ENCODE results near the gene PLA2G1B.

Gene PLA2G1B

GRCh38 chr12:120366341-120366705 lies 38.7 kb upstream of the PLA2G1B start:
- H3K9me3 ChIP-seq (ENCODE audit: low read length): no peaks in the 10 kb centered on the region
- H3K27me3 ChIP-seq (ENCODE audit: insufficient read depth, low read length): no peaks in the 10 kb centered on the region
- H3K36me3 ChIP-seq (ENCODE audit: insufficient read depth, low read length): peaks cover 53% of the 10 kb centered on the region
- peaks cover 69% of the 10 kb centered on the region for H3K4me1 ChIP-seq (ENCODE audit: insufficient read depth, low read length)
- H2AFZ ChIP-seq (ENCODE audit: low read depth, low read length): no peak overlapping the region
- peak overlapping the region; percentile 92 for H3K4me3 ChIP-seq (ENCODE audit: low read length)

- Histone ChIP-seq H3K36me3 (ENCODE audit: insufficient read depth, low read length) (peaks cover 58% of the 10 kb centered on the region), H3K4me1 (ENCODE audit: insufficient read depth, low read length) (peaks cover 71% of the 10 kb centered on the region), H3K4me3 (ENCODE audit: low read length) (peak overlapping the region; percentile 92)
Measured at GRCh38 chr12:120365675-120366340, 38.2 kb upstream of the PLA2G1B start.

GRCh38 chr12:120364487-120364886 lies 36.9 kb upstream of the PLA2G1B start:
- H2AFZ ChIP-seq (ENCODE audit: low read depth, low read length): no peak overlapping the region
- no peaks in the 10 kb centered on the region for H3K9me3 ChIP-seq (ENCODE audit: low read length)
- no peak overlapping the region for H3K4me3 ChIP-seq (ENCODE audit: low read length)
- peaks cover 71% of the 10 kb centered on the region for H3K4me1 ChIP-seq (ENCODE audit: insufficient read depth, low read length)
- H3K27me3 ChIP-seq (ENCODE audit: insufficient read depth, low read length): no peaks in the 10 kb centered on the region
- peaks cover 69% of the 10 kb centered on the region for H3K36me3 ChIP-seq (ENCODE audit: insufficient read depth, low read length)

More at GRCh38 chr12:120365675-120366340, 38.2 kb upstream of the PLA2G1B start:
- Histone ChIP-seq H2AFZ (ENCODE audit: low read depth, low read length) (no peak overlapping the region), H3K9me3 (ENCODE audit: low read length) (no peaks in the 10 kb centered on the region), H3K27me3 (ENCODE audit: insufficient read depth, low read length) (no peaks in the 10 kb centered on the region)

GRCh38 chr12:120363274-120363855 lies 35.8 kb upstream of the PLA2G1B start:
- H3K36me3 ChIP-seq (ENCODE audit: insufficient read depth, low read length): peaks cover 80% of the 10 kb centered on the region

GRCh38 chr12:120362516-120363273 lies 35.1 kb upstream of the PLA2G1B start:
- no peak overlapping the region for H3K4me3 ChIP-seq (ENCODE audit: low read length)
- no peaks in the 10 kb centered on the region for H3K9me3 ChIP-seq (ENCODE audit: low read length)
- peaks cover 83% of the 10 kb centered on the region for H3K4me1 ChIP-seq (ENCODE audit: insufficient read depth, low read length)
- no peaks in the 10 kb centered on the region for H3K27me3 ChIP-seq (ENCODE audit: insufficient read depth, low read length)
- H3K36me3 ChIP-seq (ENCODE audit: insufficient read depth, low read length): peaks cover 85% of the 10 kb centered on the region
- no peak overlapping the region for H2AFZ ChIP-seq (ENCODE audit: low read depth, low read length)

More at GRCh38 chr12:120363274-120363855, 35.8 kb upstream of the PLA2G1B start:
- Histone ChIP-seq H3K4me3 (ENCODE audit: low read length) (no peak overlapping the region), H3K4me1 (ENCODE audit: insufficient read depth, low read length) (peaks cover 81% of the 10 kb centered on the region), H3K27me3 (ENCODE audit: insufficient read depth, low read length) (no peaks in the 10 kb centered on the region), H3K9me3 (ENCODE audit: low read length) (no peaks in the 10 kb centered on the region), H2AFZ (ENCODE audit: low read depth, low read length) (no peak overlapping the region)

- peaks cover 84% of the 10 kb centered on the region for H3K4me1 ChIP-seq (ENCODE audit: insufficient read depth, low read length)
- H3K27me3 ChIP-seq (ENCODE audit: insufficient read depth, low read length): no peaks in the 10 kb centered on the region
- H3K4me3 ChIP-seq (ENCODE audit: low read length): peak overlapping the region; percentile 12
- H2AFZ ChIP-seq (ENCODE audit: low read depth, low read length): no peak overlapping the region
- no peaks in the 10 kb centered on the region for H3K9me3 ChIP-seq (ENCODE audit: low read length)
- peaks cover 88% of the 10 kb centered on the region for H3K36me3 ChIP-seq (ENCODE audit: insufficient read depth, low read length)
Measured at GRCh38 chr12:120361506-120362208, 34.1 kb upstream of the PLA2G1B start.

GRCh38 chr12:120359128-120359527 lies 31.5 kb upstream of the PLA2G1B start:
- no peaks in the 10 kb centered on the region for H3K27me3 ChIP-seq (ENCODE audit: insufficient read depth, low read length)
- peaks cover 87% of the 10 kb centered on the region for H3K36me3 ChIP-seq (ENCODE audit: insufficient read depth, low read length)
- H3K4me3 ChIP-seq (ENCODE audit: low read length): no peak overlapping the region
- H3K9me3 ChIP-seq (ENCODE audit: low read length): no peaks in the 10 kb centered on the region
- peaks cover 60% of the 10 kb centered on the region for H3K4me1 ChIP-seq (ENCODE audit: insufficient read depth, low read length)
- H2AFZ ChIP-seq (ENCODE audit: low read depth, low read length): no peak overlapping the region

GRCh38 chr12:120358412-120359100 lies 31.0 kb upstream of the PLA2G1B start:
- Histone ChIP-seq H3K4me1 (ENCODE audit: insufficient read depth, low read length) (peaks cover 54% of the 10 kb centered on the region), H2AFZ (ENCODE audit: low read depth, low read length) (no peak overlapping the region), H3K4me3 (ENCODE audit: low read length) (no peak overlapping the region), H3K27me3 (ENCODE audit: insufficient read depth, low read length) (no peaks in the 10 kb centered on the region), H3K9me3 (ENCODE audit: low read length) (no peaks in the 10 kb centered on the region), H3K36me3 (ENCODE audit: insufficient read depth, low read length) (peaks cover 87% of the 10 kb centered on the region)

GRCh38 chr12:120357104-120357503 lies 29.5 kb upstream of the PLA2G1B start:
- Histone ChIP-seq H3K36me3 (ENCODE audit: insufficient read depth, low read length) (peaks cover 86% of the 10 kb centered on the region), H3K4me3 (ENCODE audit: low read length) (no peak overlapping the region), H3K27me3 (ENCODE audit: insufficient read depth, low read length) (no peaks in the 10 kb centered on the region), H2AFZ (ENCODE audit: low read depth, low read length) (no peak overlapping the region), H3K9me3 (ENCODE audit: low read length) (no peaks in the 10 kb centered on the region), H3K4me1 (ENCODE audit: insufficient read depth, low read length) (peaks cover 40% of the 10 kb centered on the region)

GRCh38 chr12:120356567-120357030 lies 29.0 kb upstream of the PLA2G1B start:
- peaks cover 88% of the 10 kb centered on the region for H3K36me3 ChIP-seq (ENCODE audit: insufficient read depth, low read length)
- no peaks in the 10 kb centered on the region for H3K27me3 ChIP-seq (ENCODE audit: insufficient read depth, low read length)
- H3K4me3 ChIP-seq (ENCODE audit: low read length): no peak overlapping the region
- H2AFZ ChIP-seq (ENCODE audit: low read depth, low read length): no peak overlapping the region
- H3K4me1 ChIP-seq (ENCODE audit: insufficient read depth, low read length): peaks cover 37% of the 10 kb centered on the region
- H3K9me3 ChIP-seq (ENCODE audit: low read length): no peaks in the 10 kb centered on the region

GRCh38 chr12:120353556-120354317 lies 26.2 kb upstream of the PLA2G1B start:
- no peak overlapping the region for H3K4me3 ChIP-seq (ENCODE audit: low read length)
- H3K9me3 ChIP-seq (ENCODE audit: low read length): no peaks in the 10 kb centered on the region
- H3K4me1 ChIP-seq (ENCODE audit: insufficient read depth, low read length): peaks cover 11% of the 10 kb centered on the region
- H3K27me3 ChIP-seq (ENCODE audit: insufficient read depth, low read length): no peaks in the 10 kb centered on the region
- peaks cover 91% of the 10 kb centered on the region for H3K36me3 ChIP-seq (ENCODE audit: insufficient read depth, low read length)
- no peak overlapping the region for H2AFZ ChIP-seq (ENCODE audit: low read depth, low read length)

- no peaks in the 10 kb centered on the region for H3K27me3 ChIP-seq (ENCODE audit: insufficient read depth, low read length)
- H3K4me3 ChIP-seq (ENCODE audit: low read length): no peak overlapping the region
- peaks cover 90% of the 10 kb centered on the region for H3K36me3 ChIP-seq (ENCODE audit: insufficient read depth, low read length)
- H3K9me3 ChIP-seq (ENCODE audit: low read length): no peaks in the 10 kb centered on the region
- H3K4me1 ChIP-seq (ENCODE audit: insufficient read depth, low read length): peaks cover 4% of the 10 kb centered on the region
- H2AFZ ChIP-seq (ENCODE audit: low read depth, low read length): no peak overlapping the region
Measured at GRCh38 chr12:120353136-120353535, 25.6 kb upstream of the PLA2G1B start.
